LNCaP clone FGC (cell line): ENCODE data around the gene OR13C3.

Experiments
- DNase-seq: peaks from one replicate; pipeline ENCODE4 v3.0.0-alpha.2; 2011; ENCODE audit warnings: low read depth
- H3K4me3 ChIP-seq: 2 replicates; pipeline ENCODE4 v1.5.1; 2011; ENCODE audit warnings: mild to moderate bottlenecking, low read depth, low read length, control low read depth
- CTCF ChIP-seq: IDR thresholded peaks from 2 replicates; pipeline ENCODE4 v1.5.1; 2012; ENCODE audit warnings: mild to moderate bottlenecking; ENCODE audit not compliant: control insufficient read depth, insufficient read depth; ENCODE audit errors: extremely low read depth

Gene OR13C3

GRCh38 chr9:104536756-104537155 is at the start of gene OR13C3:
Gene OR13C3 (minus strand): TSS chr9:104536856. CDS start chr9:104536723, 133 bp downstream.
- no peak for TF ChIP-seq CTCF
- no peak within 1 kb of the TSS for H3K4me3 ChIP-seq
- no peak for DNase-seq

- DNase-seq, result no peak
- H3K4me3 ChIP-seq, result no peak overlapping the region
- no peak for TF ChIP-seq CTCF
These were observed 43.9 kb upstream of the OR13C3 start for GRCh38 chr9:104580562-104580961.

GRCh38 chr9:104577263-104577662 is 40.6 kb upstream of the OR13C3 start:
- TF ChIP-seq CTCF, result no peak
- DNase-seq, result no peak

GRCh38 chr9:104575456-104575855 is 38.8 kb upstream of the OR13C3 start:
- no peak for DNase-seq
- H3K4me3 ChIP-seq, result no peak overlapping the region
- no peak for TF ChIP-seq CTCF

More at GRCh38 chr9:104577263-104577662, 40.6 kb upstream of the OR13C3 start:
- H3K4me3 ChIP-seq, result no peak overlapping the region

GRCh38 chr9:104572612-104573011 is 36.0 kb upstream of the OR13C3 start:
- no peak overlapping the region for H3K4me3 ChIP-seq
- no peak for TF ChIP-seq CTCF
- DNase-seq, result no peak

- no peak for DNase-seq
- no peak for TF ChIP-seq CTCF
- no peak within 1 kb of the TSS for H3K4me3 ChIP-seq
These were observed 32.2 kb upstream of the OR13C3 start, which contains the start of gene OR13C8 for GRCh38 chr9:104568868-104569267. Gene OR13C8 (plus strand): TSS chr9:104569168. CDS start chr9:104569168, 0 bp downstream.

- DNase-seq, result no peak
- H3K4me3 ChIP-seq, result no peak overlapping the region
- no peak for TF ChIP-seq CTCF
These were observed 27.7 kb upstream of the OR13C3 start for GRCh38 chr9:104564358-104564757.
